Measurements from ENCODE around the gene ANKS3. TPM values are rescaled to one million over a fixed set of nuclear protein-coding genes. Genes with fewer than 3 reads are reported as not detected.

ANKS3 gene
- total and polyA plus RNA-seq, 4 donors, result 6.3 to 79.5 (median 29.2) TPM

- DNase-seq, result no peak
- H3K27ac ChIP-seq (ENCODE audit: low read depth in 1 of 2, low read length in 2 of 2), result no peak overlapping the region
- peaks cover 0 to 4% of the 10 kb centered on the region in 2 donors for H3K36me3 ChIP-seq (ENCODE audit: control insufficient read depth in 1 of 2, insufficient read depth in 2 of 2, low read length in 1 of 2)
- H3K9me3 ChIP-seq (ENCODE audit: control insufficient read depth, low read length), result no peaks in the 10 kb centered on the region
- intact Hi-C loops (cut with DNase I), result no loop called here
- H3K4me3 ChIP-seq (ENCODE audit: low read length in 2 of 2), result no peak overlapping the region
- ATAC-seq (ENCODE audit: low FRiP score), result no peak
- no peaks in the 10 kb centered on the region for H3K27me3 ChIP-seq (ENCODE audit: control insufficient read depth in 1 of 2, insufficient read depth in 2 of 2, low read length in 1 of 2)
- 73 to 75% methylated on average over 26 of the region's 26 CpGs for WGBS, 2 donors
- no peaks in the 10 kb centered on the region for H3K4me1 ChIP-seq (ENCODE audit: control insufficient read depth in 1 of 2, insufficient read depth in 2 of 2, low read length in 2 of 2)
Observed at GRCh38 chr16:4682084-4682591, 51.9 kb downstream of the ANKS3 start.

- H3K36me3 ChIP-seq (ENCODE audit: control insufficient read depth in 1 of 2, insufficient read depth in 2 of 2, low read length in 1 of 2), result peaks cover 0 to 4% of the 10 kb centered on the region in 2 donors
- H3K4me1 ChIP-seq (ENCODE audit: control insufficient read depth in 1 of 2, insufficient read depth in 2 of 2, low read length in 2 of 2), result no peaks in the 10 kb centered on the region
- intact Hi-C loops (cut with DNase I), result no loop called here
- H3K9me3 ChIP-seq (ENCODE audit: control insufficient read depth, low read length), result no peaks in the 10 kb centered on the region
- ATAC-seq (ENCODE audit: low FRiP score), result no peak
- H3K4me3 ChIP-seq (ENCODE audit: low read length in 2 of 2), result no peak overlapping the region
- no peak for DNase-seq
- H3K27me3 ChIP-seq (ENCODE audit: control insufficient read depth in 1 of 2, insufficient read depth in 2 of 2, low read length in 1 of 2), result no peaks in the 10 kb centered on the region
- 78 to 83% methylated on average over 39 of the region's 39 CpGs for WGBS, 2 donors
- H3K27ac ChIP-seq (ENCODE audit: low read depth in 1 of 2, low read length in 2 of 2), result no peak overlapping the region
Observed at GRCh38 chr16:4681471-4682083, 52.5 kb downstream of the ANKS3 start.

DNA sequence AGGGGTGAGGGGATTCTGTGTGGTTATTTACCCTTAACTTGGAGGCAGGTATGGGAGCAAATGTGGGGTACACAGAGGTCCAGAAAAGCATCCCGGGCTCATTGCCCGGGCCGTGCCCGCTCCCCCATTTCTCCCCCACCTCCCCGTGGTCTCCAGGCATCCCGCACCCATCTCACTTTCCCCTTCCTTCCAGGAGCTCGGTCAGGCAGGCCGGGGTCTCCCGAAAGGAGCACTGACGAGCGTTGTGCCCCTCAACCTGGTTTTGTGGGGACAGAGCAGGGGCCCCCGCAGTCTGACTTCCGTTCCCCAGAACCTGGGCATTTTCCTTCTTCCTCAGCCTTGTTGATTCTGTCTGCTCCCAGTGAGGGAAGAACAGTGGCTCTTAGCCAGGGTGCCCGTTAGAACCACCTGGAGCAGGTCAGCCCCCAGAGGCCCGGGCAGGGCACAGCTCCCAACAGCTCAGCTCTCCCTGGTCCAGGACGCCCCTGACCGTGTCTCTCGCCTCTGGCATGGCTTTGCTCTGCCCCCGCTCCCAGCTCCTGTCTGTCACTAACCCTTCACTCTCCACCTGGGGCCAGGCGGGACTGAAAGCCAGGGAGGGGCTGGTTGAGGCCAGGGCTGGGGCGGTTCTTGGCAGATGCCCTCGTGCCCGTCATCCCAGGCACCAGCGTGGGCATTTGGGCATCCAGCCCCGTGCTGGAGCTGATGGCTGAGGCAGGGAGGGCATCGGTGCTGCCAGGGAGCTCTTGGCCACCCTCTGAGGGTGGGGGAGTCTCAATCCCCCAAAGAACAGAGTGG, 53.2 kb downstream of the ANKS3 start:
- DNase-seq (no peak), ATAC-seq (ENCODE audit: low FRiP score) (no peak)
- 62 to 63% methylated on average over 26 of the region's 26 CpGs for WGBS, 2 donors
- intact Hi-C loops (cut with DNase I), result no loop called here
- Histone ChIP-seq H3K27me3 (ENCODE audit: control insufficient read depth in 1 of 2, insufficient read depth in 2 of 2, low read length in 1 of 2) (no peaks in the 10 kb centered on the region), H3K4me1 (ENCODE audit: control insufficient read depth in 1 of 2, insufficient read depth in 2 of 2, low read length in 2 of 2) (no peaks in the 10 kb centered on the region), H3K27ac (ENCODE audit: low read depth in 1 of 2, low read length in 2 of 2) (no peak overlapping the region), H3K9me3 (ENCODE audit: control insufficient read depth, low read length) (no peaks in the 10 kb centered on the region), H3K36me3 (ENCODE audit: control insufficient read depth in 1 of 2, insufficient read depth in 2 of 2, low read length in 1 of 2) (peaks cover 0 to 4% of the 10 kb centered on the region in 2 donors), H3K4me3 (ENCODE audit: low read length in 2 of 2) (no peak overlapping the region)

DNA sequence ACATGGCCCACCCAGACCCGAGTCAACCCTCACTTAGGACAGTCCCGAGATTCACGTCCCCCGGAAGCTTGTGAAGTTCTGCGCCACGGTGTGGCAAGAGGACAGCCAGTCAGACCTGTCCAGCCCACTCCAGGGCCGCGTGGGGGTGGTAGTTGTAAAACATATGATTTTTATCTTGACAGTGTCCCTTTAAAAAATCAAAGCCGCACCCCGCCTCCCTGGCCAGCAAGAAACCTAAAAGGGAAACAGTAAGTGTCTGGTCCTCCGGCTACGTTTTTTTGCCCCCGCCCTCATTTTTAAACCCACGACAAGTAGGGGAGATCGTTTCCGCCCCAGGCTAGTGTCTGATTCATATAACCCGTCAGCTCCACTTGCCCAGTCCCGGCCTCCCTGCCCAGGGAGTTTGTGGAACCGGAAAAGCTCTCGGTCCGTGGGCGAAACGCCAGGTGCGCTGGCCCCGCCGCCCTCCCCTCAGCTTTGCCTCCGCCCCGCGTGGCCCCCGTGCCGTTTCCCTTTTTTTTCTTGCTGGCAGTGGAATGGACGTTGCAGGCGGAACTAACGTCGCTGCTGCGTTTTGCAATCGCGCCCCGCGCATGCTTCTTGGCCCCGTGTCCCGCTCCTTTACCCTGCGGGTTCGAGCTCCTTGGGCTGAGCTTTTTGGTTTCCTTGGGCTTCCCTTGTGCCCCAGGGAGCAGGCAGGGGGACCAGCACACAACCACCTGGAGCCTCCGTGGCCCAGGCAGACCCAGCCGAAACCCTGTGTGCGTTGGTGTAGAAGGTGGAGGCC, 54.0 kb downstream of the ANKS3 start:
- Histone ChIP-seq H3K4me3 (ENCODE audit: low read length in 2 of 2) (no peak overlapping the region), H3K27me3 (ENCODE audit: control insufficient read depth in 1 of 2, insufficient read depth in 2 of 2, low read length in 1 of 2) (no peaks in the 10 kb centered on the region), H3K36me3 (ENCODE audit: control insufficient read depth in 1 of 2, insufficient read depth in 2 of 2, low read length in 1 of 2) (peaks cover 0 to 4% of the 10 kb centered on the region in 2 donors), H3K9me3 (ENCODE audit: control insufficient read depth, low read length) (no peaks in the 10 kb centered on the region), H3K4me1 (ENCODE audit: control insufficient read depth in 1 of 2, insufficient read depth in 2 of 2, low read length in 2 of 2) (no peaks in the 10 kb centered on the region), H3K27ac (ENCODE audit: low read depth in 1 of 2, low read length in 2 of 2) (no peak overlapping the region)
- intact Hi-C loops (cut with DNase I), result no loop called here
- 83 to 86% methylated on average over 47 of the region's 47 CpGs for WGBS, 2 donors
- ATAC-seq (ENCODE audit: low FRiP score) (peak; percentile 47), DNase-seq (peak; percentile 86 to 90)

GRCh38 chr16:4679156-4679849, 54.8 kb downstream of the ANKS3 start:
- no peak overlapping the region for H3K4me3 ChIP-seq (ENCODE audit: low read length in 2 of 2)
- 79 to 80% methylated on average over 20 of the region's 20 CpGs for WGBS, 2 donors
- no peak overlapping the region for H3K27ac ChIP-seq (ENCODE audit: low read depth in 1 of 2, low read length in 2 of 2)
- no peaks in the 10 kb centered on the region for H3K4me1 ChIP-seq (ENCODE audit: control insufficient read depth in 1 of 2, insufficient read depth in 2 of 2, low read length in 2 of 2)
- DNase-seq, result peak in 1 of 2 donors; percentile 80
- H3K36me3 ChIP-seq (ENCODE audit: control insufficient read depth in 1 of 2, insufficient read depth in 2 of 2, low read length in 1 of 2), result peaks cover 0 to 4% of the 10 kb centered on the region in 2 donors
- no peak for ATAC-seq (ENCODE audit: low FRiP score)
- H3K27me3 ChIP-seq (ENCODE audit: control insufficient read depth in 1 of 2, insufficient read depth in 2 of 2, low read length in 1 of 2), result no peaks in the 10 kb centered on the region
- intact Hi-C loops (cut with DNase I), result no loop called here
- H3K9me3 ChIP-seq (ENCODE audit: control insufficient read depth, low read length), result no peaks in the 10 kb centered on the region

GRCh38 chr16:4678596-4678995, 55.5 kb downstream of the ANKS3 start:
- no peak overlapping the region for H3K4me3 ChIP-seq (ENCODE audit: low read length in 2 of 2)
- intact Hi-C loops (cut with DNase I), result no loop called here
- no peaks in the 10 kb centered on the region for H3K4me1 ChIP-seq (ENCODE audit: control insufficient read depth in 1 of 2, insufficient read depth in 2 of 2, low read length in 2 of 2)
- H3K9me3 ChIP-seq (ENCODE audit: control insufficient read depth, low read length), result no peaks in the 10 kb centered on the region
- H3K27me3 ChIP-seq (ENCODE audit: control insufficient read depth in 1 of 2, insufficient read depth in 2 of 2, low read length in 1 of 2), result no peaks in the 10 kb centered on the region
- no peak for DNase-seq
- H3K27ac ChIP-seq (ENCODE audit: low read depth in 1 of 2, low read length in 2 of 2), result no peak overlapping the region
- no peak for ATAC-seq (ENCODE audit: low FRiP score)
- peaks cover 0 to 2% of the 10 kb centered on the region in 2 donors for H3K36me3 ChIP-seq (ENCODE audit: control insufficient read depth in 1 of 2, insufficient read depth in 2 of 2, low read length in 1 of 2)
- WGBS, 2 donors, result 85 to 87% methylated on average over 6 of the region's 6 CpGs

DNA sequence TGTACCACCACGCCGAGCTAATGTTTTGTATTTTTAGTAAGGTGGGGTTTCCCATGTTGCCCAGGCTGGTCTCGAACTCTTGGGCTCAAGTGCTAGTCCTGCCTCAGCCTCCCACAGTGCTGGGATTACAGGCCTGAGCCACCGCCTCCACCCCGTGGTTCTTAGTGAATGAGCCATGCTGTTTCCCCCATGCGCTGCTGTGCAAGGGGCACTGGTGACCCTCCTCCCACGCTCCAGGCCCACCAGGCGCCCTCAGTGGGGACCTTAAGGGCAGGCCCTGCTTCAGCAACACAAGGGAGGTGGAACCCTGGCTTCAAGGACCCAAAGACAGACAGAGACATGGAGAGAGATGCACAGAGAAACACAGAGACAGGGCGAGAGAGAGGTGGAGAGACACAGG, 56.1 kb downstream of the ANKS3 start:
- H3K4me3 ChIP-seq (ENCODE audit: low read length in 2 of 2), result no peak overlapping the region
- H3K4me1 ChIP-seq (ENCODE audit: control insufficient read depth in 1 of 2, insufficient read depth in 2 of 2, low read length in 2 of 2), result no peaks in the 10 kb centered on the region
- intact Hi-C loops (cut with DNase I), result no loop called here
- H3K27me3 ChIP-seq (ENCODE audit: control insufficient read depth in 1 of 2, insufficient read depth in 2 of 2, low read length in 1 of 2), result no peaks in the 10 kb centered on the region
- H3K9me3 ChIP-seq (ENCODE audit: control insufficient read depth, low read length), result no peaks in the 10 kb centered on the region
- DNase-seq (no peak), ATAC-seq (ENCODE audit: low FRiP score) (no peak)
- no peak overlapping the region for H3K27ac ChIP-seq (ENCODE audit: low read depth in 1 of 2, low read length in 2 of 2)
- 93 to 95% methylated on average over 9 of the region's 9 CpGs for WGBS, 2 donors
- peaks cover 0 to 2% of the 10 kb centered on the region in 2 donors for H3K36me3 ChIP-seq (ENCODE audit: control insufficient read depth in 1 of 2, insufficient read depth in 2 of 2, low read length in 1 of 2)

DNA sequence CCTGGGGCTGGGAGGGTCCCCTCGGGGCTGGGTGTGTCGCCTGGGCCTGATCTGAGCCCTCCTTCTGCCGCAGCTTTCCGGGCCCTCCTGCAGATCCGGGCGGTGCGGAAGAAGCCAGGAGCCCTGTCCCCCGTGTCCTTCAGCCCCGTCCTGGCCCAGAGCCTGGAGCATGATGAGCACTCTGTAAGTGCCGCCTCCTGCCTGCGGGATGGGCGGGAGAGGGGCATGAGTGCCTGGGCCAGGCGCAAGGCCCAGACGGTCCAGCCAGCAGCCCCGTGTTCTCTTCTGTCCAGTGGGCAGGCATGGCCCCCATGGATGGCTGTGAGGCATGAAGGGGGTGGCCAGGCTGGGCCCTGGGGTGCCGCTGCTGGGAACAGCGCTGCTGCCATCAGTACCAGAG, 56.7 kb downstream of the ANKS3 start:
- no peaks in the 10 kb centered on the region for H3K9me3 ChIP-seq (ENCODE audit: control insufficient read depth, low read length)
- no peak for ATAC-seq (ENCODE audit: low FRiP score)
- H3K27me3 ChIP-seq (ENCODE audit: control insufficient read depth in 1 of 2, insufficient read depth in 2 of 2, low read length in 1 of 2), result no peaks in the 10 kb centered on the region
- no peak overlapping the region for H3K4me3 ChIP-seq (ENCODE audit: low read length in 2 of 2)
- intact Hi-C loops (cut with DNase I), result no loop called here
- DNase-seq, result no peak
- WGBS, 2 donors, result 90% methylated on average over 17 of the region's 17 CpGs
- H3K4me1 ChIP-seq (ENCODE audit: control insufficient read depth in 1 of 2, insufficient read depth in 2 of 2, low read length in 2 of 2), result no peaks in the 10 kb centered on the region
- H3K36me3 ChIP-seq (ENCODE audit: control insufficient read depth in 1 of 2, insufficient read depth in 2 of 2, low read length in 1 of 2), result peaks cover 0 to 2% of the 10 kb centered on the region in 2 donors
- H3K27ac ChIP-seq (ENCODE audit: low read depth in 1 of 2, low read length in 2 of 2), result no peak overlapping the region
